Uterus (tissue), 4 donors: ENCODE results near the gene RPS24. TPM values are rescaled to one million over a fixed set of nuclear protein-coding genes. Genes with fewer than 3 reads are reported as not detected.

ENCODE experiments used
- DNase-seq, 2 donors: peaks; one replicate each; pipeline ENCODE4 v3.0.0-alpha.2; 2019 to 2020
- H3K27ac ChIP-seq, 2 donors: fragments of 200-600 bp; sonication (generic); 1 replicate in 1 of 2; 2 replicates in 1 of 2; pipeline ENCODE4 v1.5.1; 2016 to 2018
- H3K27me3 ChIP-seq, 2 donors: fragments of 200-600 bp; sonication (generic); one replicate each; pipeline ENCODE4 v1.5.1; 2018 to 2019; ENCODE audit warnings: control low read depth in 1 of 2
- H3K36me3 ChIP-seq, 2 donors: fragments of 200-600 bp; sonication (generic); one replicate each; pipeline ENCODE4 v1.5.1; 2019; ENCODE audit warnings: control low read depth in 1 of 2
- H3K4me1 ChIP-seq, 2 donors: fragments of 200-600 bp; sonication (generic); one replicate each; pipeline ENCODE4 v1.5.1; 2018 to 2019; ENCODE audit warnings: control low read depth in 1 of 2
- H3K4me3 ChIP-seq, 2 donors: fragments of 200-600 bp; sonication (generic); 1 replicate in 1 of 2; 2 replicates in 1 of 2; pipeline ENCODE4 v1.5.1; 2018 to 2019; ENCODE audit warnings: mild to moderate bottlenecking in 1 of 2
- H3K9me3 ChIP-seq, 2 donors: fragments of 200-600 bp; sonication (generic); one replicate each; pipeline ENCODE4 v1.5.1; 2019; ENCODE audit warnings: control low read depth in 1 of 2
- POLR2A ChIP-seq, 2 donors: fragments of 450-650 bp; IDR thresholded peaks; one replicate each; pipeline ENCODE4 v1.6.1; 2016; ENCODE audit warnings: antibody characterized with exemption in 2 of 2, mild to moderate bottlenecking in 1 of 2, moderate library complexity in 1 of 2
- intact Hi-C: fragments of 100-400 bp; cut with DNase I; formaldehyde crosslinking; loops from one replicate; pipeline ENCODE4 v1.15.1; 2023; ENCODE audit warnings: low total_unique reads
- total RNA-seq, 4 donors: library from RNA; depleted of rRNA in 3 of 4; stranded (reverse); fragments of >200 nt in 3 of 4; gene quantifications; one replicate each; pipeline versions ENCODE4 v1.1.0 to v1.2.4, GENCODE V29; 2014 to 2023
- TF ChIP-seq, protein P1 (sequence below), 4 experiments: fragments of 200-600 bp in 2 of 4; fragments of 450-650 bp in 2 of 4; sonication (generic) in 2 of 4; IDR thresholded peaks; one replicate each; pipeline ENCODE4 v1.5.1; 2016 to 2019; ENCODE audit warnings: antibody characterized with exemption in 4 of 4, mild to moderate bottlenecking in 2 of 4, moderate library complexity in 1 of 4
- donor health status: DM: yes; HTN: yes; CAD: no.

RPS24 gene
- total RNA-seq, 4 donors from 2014 or later = 1,764 to 3,381 (median 2,593) TPM

DNA sequence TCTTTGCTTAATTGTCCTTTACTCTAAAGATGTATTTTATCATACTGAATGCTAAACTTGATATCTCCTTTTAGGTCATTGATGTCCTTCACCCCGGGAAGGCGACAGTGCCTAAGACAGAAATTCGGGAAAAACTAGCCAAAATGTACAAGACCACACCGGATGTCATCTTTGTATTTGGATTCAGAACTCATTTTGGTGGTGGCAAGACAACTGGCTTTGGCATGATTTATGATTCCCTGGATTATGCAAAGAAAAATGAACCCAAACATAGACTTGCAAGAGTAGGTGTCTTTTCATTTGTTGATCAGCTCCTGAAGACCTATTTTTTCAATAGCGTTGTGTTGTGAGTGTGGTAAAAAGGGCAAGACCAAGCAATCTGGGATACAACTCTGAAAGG lies 1.8 kb downstream of the RPS24 start:
- Histone ChIP-seq H3K36me3 (no peaks in the 10 kb centered on the region), H3K9me3 (no peaks in the 10 kb centered on the region), H3K27ac (peak overlapping the region in 1 of 2 donors; percentile 13), H3K4me3 (no peak overlapping the region), H3K27me3 (no peaks in the 10 kb centered on the region), H3K4me1 (peaks cover 13% of the 10 kb centered on the region in 2 donors)
- DNase-seq = no peak
- TF ChIP-seq, protein P1, sequence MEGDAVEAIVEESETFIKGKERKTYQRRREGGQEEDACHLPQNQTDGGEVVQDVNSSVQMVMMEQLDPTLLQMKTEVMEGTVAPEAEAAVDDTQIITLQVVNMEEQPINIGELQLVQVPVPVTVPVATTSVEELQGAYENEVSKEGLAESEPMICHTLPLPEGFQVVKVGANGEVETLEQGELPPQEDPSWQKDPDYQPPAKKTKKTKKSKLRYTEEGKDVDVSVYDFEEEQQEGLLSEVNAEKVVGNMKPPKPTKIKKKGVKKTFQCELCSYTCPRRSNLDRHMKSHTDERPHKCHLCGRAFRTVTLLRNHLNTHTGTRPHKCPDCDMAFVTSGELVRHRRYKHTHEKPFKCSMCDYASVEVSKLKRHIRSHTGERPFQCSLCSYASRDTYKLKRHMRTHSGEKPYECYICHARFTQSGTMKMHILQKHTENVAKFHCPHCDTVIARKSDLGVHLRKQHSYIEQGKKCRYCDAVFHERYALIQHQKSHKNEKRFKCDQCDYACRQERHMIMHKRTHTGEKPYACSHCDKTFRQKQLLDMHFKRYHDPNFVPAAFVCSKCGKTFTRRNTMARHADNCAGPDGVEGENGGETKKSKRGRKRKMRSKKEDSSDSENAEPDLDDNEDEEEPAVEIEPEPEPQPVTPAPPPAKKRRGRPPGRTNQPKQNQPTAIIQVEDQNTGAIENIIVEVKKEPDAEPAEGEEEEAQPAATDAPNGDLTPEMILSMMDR (IDR thresholded peaks at IDR 0.05) = no peak
- no peak for TF ChIP-seq POLR2A (IDR thresholded peaks at IDR 0.05)
- intact Hi-C loops = no loop called here

DNA sequence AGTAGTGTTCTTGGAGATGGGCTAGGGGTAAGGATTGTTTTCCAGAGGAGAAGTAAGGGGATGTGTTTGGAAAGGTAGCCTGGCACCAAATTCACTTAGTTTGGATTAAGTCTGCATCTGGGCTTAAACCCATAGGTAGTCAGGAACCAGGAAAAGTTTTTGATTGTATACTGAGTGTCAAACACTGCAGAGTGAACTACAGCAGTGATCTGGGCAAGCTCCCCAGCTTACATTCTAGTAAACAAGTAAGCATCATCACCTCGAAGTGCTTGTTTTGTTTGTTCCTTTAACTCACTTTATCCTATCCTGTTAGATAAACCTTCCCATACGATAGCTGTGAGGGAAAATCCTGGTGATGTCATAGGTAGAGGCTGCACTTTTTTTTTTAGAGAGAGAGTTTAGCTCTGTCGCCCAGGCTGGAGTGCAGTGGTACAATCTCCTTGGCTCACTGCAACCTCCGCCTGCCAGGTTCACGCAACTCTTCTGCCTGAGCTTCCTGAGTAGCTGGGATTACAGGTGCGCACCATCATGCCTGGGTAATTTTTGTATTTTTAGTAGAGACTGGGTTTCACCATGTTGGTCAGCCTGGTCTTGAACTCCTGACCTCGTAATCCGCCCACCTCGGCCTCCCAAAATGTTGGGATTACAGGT lies 2.4 kb downstream of the RPS24 start:
- no peaks in the 10 kb centered on the region for H3K36me3 ChIP-seq
- no peak for TF ChIP-seq POLR2A (IDR thresholded peaks at IDR 0.05)
- TF ChIP-seq, protein P1 (IDR thresholded peaks at IDR 0.05) = no peak
- H3K27me3 ChIP-seq = no peaks in the 10 kb centered on the region
- H3K4me1 ChIP-seq = peaks cover 13% of the 10 kb centered on the region in 2 donors
- no peak overlapping the region for H3K4me3 ChIP-seq
- DNase-seq = no peak
- peak overlapping the region in 1 of 2 donors; percentile 13 for H3K27ac ChIP-seq
- no peaks in the 10 kb centered on the region for H3K9me3 ChIP-seq
- intact Hi-C loops = no loop called here

DNA sequence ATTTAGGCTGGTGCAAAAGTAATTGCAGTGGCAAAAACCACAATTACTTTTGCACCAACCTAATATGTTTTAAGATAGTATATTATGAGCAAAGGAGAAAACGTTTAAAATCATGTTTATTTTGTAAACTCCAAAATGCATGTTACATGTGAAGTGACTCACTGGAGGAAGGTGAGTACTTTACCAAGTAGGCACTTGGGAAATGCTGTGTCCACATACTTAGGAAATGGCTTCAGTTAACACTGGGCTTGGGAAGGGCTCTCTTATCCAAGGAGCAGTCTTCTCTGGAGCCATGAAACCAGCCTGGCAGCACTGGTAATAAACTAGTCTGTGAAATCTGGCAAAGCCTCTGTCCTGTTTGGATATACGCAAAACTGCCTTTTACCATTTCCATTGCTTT lies 4.4 kb downstream of the RPS24 start:
- no peak overlapping the region for H3K27ac ChIP-seq
- no peak for DNase-seq
- intact Hi-C loops = no loop called here
- TF ChIP-seq, protein P1 (IDR thresholded peaks at IDR 0.05) = no peak
- TF ChIP-seq POLR2A (IDR thresholded peaks at IDR 0.05) = no peak
- no peaks in the 10 kb centered on the region for H3K27me3 ChIP-seq
- peaks cover 9 to 13% of the 10 kb centered on the region in 2 donors for H3K4me1 ChIP-seq
- no peak overlapping the region for H3K4me3 ChIP-seq
- H3K9me3 ChIP-seq = no peaks in the 10 kb centered on the region
- no peaks in the 10 kb centered on the region for H3K36me3 ChIP-seq

DNA sequence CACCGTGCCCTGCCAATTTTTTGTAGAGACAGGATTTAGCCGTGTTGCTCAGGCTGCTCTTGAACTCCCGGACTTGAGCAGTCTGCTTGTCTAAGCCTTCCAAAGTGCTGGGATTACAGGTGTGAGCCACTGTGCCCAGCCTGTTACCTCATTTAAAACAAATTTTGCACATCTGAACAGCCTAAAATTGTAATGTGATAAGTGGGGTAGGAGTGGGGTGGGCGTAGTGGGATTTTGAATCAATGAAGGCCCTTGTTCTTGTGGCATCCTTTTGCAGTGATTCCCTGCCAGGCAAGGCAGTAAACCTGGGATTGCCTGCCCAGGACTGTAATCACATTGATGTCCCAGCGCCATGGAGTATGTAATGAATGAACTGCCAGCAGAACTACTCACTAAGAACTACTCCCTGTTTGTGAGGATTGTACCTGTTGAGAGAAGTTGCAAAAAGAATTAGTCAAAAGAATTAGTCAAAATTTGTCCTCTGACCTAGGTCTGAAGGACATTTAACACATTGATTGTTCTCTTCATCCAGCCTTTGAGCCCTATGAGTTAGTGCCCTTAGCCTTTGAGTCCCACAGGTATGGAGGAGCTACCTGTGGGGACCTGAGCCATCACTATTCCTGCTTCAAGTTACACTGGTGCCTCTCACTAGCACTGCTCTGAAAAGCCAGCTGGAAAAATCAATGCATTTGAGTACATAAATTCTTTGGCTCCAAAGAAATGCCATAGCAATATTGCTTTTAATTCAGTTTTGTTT lies 5.3 kb downstream of the RPS24 start:
- Histone ChIP-seq H3K27me3 (no peaks in the 10 kb centered on the region), H3K27ac (peak overlapping the region in 1 of 2 donors; percentile 6), H3K4me1 (peaks cover 8 to 13% of the 10 kb centered on the region in 2 donors), H3K9me3 (no peaks in the 10 kb centered on the region), H3K36me3 (no peaks in the 10 kb centered on the region), H3K4me3 (no peak overlapping the region)
- no peak for DNase-seq
- TF ChIP-seq POLR2A (IDR thresholded peaks at IDR 0.05) = no peak
- TF ChIP-seq, protein P1 (IDR thresholded peaks at IDR 0.05) = no peak
- intact Hi-C loops = no loop called here

DNA sequence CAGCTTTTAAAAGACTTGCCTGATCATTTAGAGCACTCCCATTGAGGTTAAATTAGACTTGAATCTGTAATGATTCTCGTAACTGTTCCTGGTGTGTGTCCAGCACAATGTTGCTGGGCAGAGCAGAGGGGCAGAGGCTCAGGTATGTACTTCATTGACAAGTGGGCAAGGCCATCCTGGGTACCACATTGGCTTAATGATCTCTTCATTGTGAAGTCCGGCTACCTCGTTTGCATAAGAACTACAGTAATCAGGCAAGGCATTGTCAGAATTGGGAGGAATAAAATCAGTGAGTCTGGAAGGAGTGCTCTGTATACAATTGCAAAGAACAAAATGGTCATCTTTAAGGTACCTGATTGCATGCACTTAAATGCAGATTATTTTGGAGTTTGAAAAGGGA lies 6.1 kb downstream of the RPS24 start:
- DNase-seq = no peak
- no peaks in the 10 kb centered on the region for H3K36me3 ChIP-seq
- peaks cover 8 to 9% of the 10 kb centered on the region in 2 donors for H3K4me1 ChIP-seq
- H3K9me3 ChIP-seq = no peaks in the 10 kb centered on the region
- peak overlapping the region in 1 of 2 donors; percentile 6 for H3K27ac ChIP-seq
- H3K4me3 ChIP-seq = no peak overlapping the region
- intact Hi-C loops = no loop called here
- no peaks in the 10 kb centered on the region for H3K27me3 ChIP-seq
- TF ChIP-seq, protein P1 (IDR thresholded peaks at IDR 0.05) = no peak
- TF ChIP-seq POLR2A (IDR thresholded peaks at IDR 0.05) = no peak
